HG03280 (cell line): ENCODE data around the gene SNRNP200.
A peak's percentile ranks its signal among the peaks of the same experiment; 100 is the strongest.
"Not testable (repeated sequence)": the region's sequence is repeated elsewhere in the genome, so short reads cannot be mapped to it uniquely, and the experiment has no call there.

ENCODE experiments used
- ATAC-seq: cut with Tn5 transposase; IDR thresholded peaks from one replicate; pipeline ENCODE4 v1.9.1; 2021; ENCODE audit warnings: mild to moderate bottlenecking, moderate library complexity; ENCODE audit not compliant: unreplicated experiment

SNRNP200 gene

GRCh38 chr2:96274355-96275056 lies 30.8 kb downstream of the SNRNP200 start:
- ATAC-seq: no peak

- ATAC-seq: no peak
Observed at GRCh38 chr2:96273763-96274162, 31.6 kb downstream of the SNRNP200 start.

GRCh38 chr2:96271995-96272394 lies 33.4 kb downstream of the SNRNP200 start:
- ATAC-seq: no peak

- no peak for ATAC-seq
Observed at GRCh38 chr2:96267159-96267971, 38.0 kb downstream of the SNRNP200 start.

- ATAC-seq: peak; percentile 94
Observed at GRCh38 chr2:96265840-96266679, 39.3 kb downstream of the SNRNP200 start, which contains the start of the genes CIAO1 and TMEM127. Gene CIAO1, plus strand, starts transcription at chr2:96266225. Its CDS starts 126 bp downstream, at chr2:96266351. Gene TMEM127, minus strand, starts transcription at chr2:96265997. Its CDS starts 616 bp downstream, at chr2:96265381.

- peak; percentile 14 for ATAC-seq
Observed at GRCh38 chr2:96265349-96265839, 40.0 kb downstream of the SNRNP200 start.

- peak; percentile 3 for ATAC-seq
Observed at GRCh38 chr2:96264656-96265348, 40.5 kb downstream of the SNRNP200 start.

GRCh38 chr2:96264086-96264485 lies 41.3 kb downstream of the SNRNP200 start:
- no peak for ATAC-seq

GRCh38 chr2:96262306-96262705 lies 43.0 kb downstream of the SNRNP200 start:
- no peak for ATAC-seq

- no peak for ATAC-seq
Observed at GRCh38 chr2:96261328-96262003, 43.9 kb downstream of the SNRNP200 start.

GRCh38 chr2:96260387-96261260 lies 44.7 kb downstream of the SNRNP200 start:
- no peak for ATAC-seq

GRCh38 chr2:96259497-96259921 lies 45.8 kb downstream of the SNRNP200 start:
- no peak for ATAC-seq

GRCh38 chr2:96258166-96259022 lies 47.0 kb downstream of the SNRNP200 start:
- no peak for ATAC-seq

GRCh38 chr2:96257744-96258143 lies 47.6 kb downstream of the SNRNP200 start:
- not testable (repeated sequence) for ATAC-seq

GRCh38 chr2:96256611-96257113 lies 48.7 kb downstream of the SNRNP200 start:
- ATAC-seq: no peak

GRCh38 chr2:96254571-96254970 lies 50.8 kb downstream of the SNRNP200 start:
- ATAC-seq: no peak

- no peak for ATAC-seq
Observed at GRCh38 chr2:96253006-96253405, 52.3 kb downstream of the SNRNP200 start.

- ATAC-seq: no peak
Observed at GRCh38 chr2:96252526-96252925, 52.8 kb downstream of the SNRNP200 start.
